Lower leg skin (tissue), 3 donors: ENCODE results near the gene YJEFN3.

ENCODE experiments used
- CTCF ChIP-seq, 3 donors: fragments of 450-650 bp; IDR thresholded peaks; one replicate each; pipeline ENCODE4 v1.5.1; 2016; ENCODE audit warnings: antibody characterized with exemption in 3 of 3, mild to moderate bottlenecking in 3 of 3, moderate library complexity in 2 of 3
- POLR2A ChIP-seq, 2 donors: fragments of 450-650 bp; IDR thresholded peaks; one replicate each; pipeline ENCODE4 v1.6.1; 2016 to 2017; ENCODE audit warnings: antibody characterized with exemption in 2 of 2, mild to moderate bottlenecking in 1 of 2, moderate library complexity in 1 of 2

DNA sequence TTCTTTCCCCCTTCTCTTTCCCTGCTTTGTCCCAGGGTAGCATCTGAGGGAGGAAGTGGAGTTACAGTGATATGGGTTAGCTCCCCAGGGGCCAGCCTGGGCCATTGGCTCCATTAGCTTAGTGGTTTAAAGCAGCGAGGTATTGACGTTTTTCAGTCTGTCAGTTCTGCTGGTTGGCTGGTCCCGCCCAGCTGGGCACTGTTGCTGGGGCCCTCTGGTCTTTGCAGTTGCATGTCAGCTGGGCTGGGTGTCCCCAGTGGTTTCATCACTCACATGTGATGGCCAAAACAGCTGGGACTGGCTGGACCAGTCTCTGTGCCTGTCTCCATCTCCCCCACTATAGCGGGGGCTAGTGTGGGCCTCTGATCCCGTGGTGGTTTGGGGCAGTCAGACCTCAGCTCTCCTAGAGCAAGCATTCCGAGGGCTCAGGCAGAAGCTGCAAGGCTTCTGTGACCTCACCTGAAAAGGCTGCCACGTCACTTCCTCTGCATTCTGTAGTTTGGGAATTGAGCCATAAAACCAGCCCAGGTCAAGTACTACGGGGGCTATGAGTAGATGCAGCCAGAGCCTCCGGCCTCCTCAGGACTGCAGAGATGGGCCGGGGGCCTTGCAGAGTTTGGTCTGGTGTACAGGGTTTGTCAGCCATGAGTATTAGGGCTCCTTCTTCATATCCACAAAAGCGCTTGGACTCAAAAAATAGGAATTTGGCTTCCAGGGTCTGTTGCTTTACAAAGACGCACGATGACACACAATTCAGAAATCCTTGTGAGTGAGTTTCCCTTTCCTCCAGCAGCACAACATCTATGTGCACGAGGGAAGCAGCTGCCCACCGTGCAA, 43.3 kb upstream of the YJEFN3 start:
- TF ChIP-seq CTCF (IDR thresholded peaks at IDR 0.05) (no peak), POLR2A (IDR thresholded peaks at IDR 0.05) (no peak)
